ENCODE results near the gene ITGB1BP1. TPM values are rescaled to one million over a fixed set of nuclear protein-coding genes. Genes with fewer than 3 reads are reported as not detected.
A peak's percentile ranks its signal among the peaks of the same experiment; 100 is the strongest.

The ITGB1BP1 gene
- total RNA-seq, 4 donors from 2014 or later: 65.9 to 97.3 (median 89.0) TPM

- H3K27me3 ChIP-seq: no peaks in the 10 kb centered on the region
- no peaks in the 10 kb centered on the region for H3K9me3 ChIP-seq
- no peak overlapping the region for H3K4me3 ChIP-seq
- H3K27ac ChIP-seq: peak overlapping the region in 2 of 4 donors; percentile 44 to 61
- WGBS, 2 donors: 53 to 57% methylated on average over 1 of the region's 1 CpG
- DNase-seq (ENCODE audit: low spot score in 2 of 2): no peak
- TF ChIP-seq EP300 (IDR thresholded peaks at IDR 0.05) (peak; percentile 19 to 22), POLR2A (IDR thresholded peaks at IDR 0.05) (no peak)
- TF ChIP-seq, protein P1, sequence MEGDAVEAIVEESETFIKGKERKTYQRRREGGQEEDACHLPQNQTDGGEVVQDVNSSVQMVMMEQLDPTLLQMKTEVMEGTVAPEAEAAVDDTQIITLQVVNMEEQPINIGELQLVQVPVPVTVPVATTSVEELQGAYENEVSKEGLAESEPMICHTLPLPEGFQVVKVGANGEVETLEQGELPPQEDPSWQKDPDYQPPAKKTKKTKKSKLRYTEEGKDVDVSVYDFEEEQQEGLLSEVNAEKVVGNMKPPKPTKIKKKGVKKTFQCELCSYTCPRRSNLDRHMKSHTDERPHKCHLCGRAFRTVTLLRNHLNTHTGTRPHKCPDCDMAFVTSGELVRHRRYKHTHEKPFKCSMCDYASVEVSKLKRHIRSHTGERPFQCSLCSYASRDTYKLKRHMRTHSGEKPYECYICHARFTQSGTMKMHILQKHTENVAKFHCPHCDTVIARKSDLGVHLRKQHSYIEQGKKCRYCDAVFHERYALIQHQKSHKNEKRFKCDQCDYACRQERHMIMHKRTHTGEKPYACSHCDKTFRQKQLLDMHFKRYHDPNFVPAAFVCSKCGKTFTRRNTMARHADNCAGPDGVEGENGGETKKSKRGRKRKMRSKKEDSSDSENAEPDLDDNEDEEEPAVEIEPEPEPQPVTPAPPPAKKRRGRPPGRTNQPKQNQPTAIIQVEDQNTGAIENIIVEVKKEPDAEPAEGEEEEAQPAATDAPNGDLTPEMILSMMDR (IDR thresholded peaks at IDR 0.05): no peak
- H3K36me3 ChIP-seq: peaks cover 0 to 86% (median 12%) of the 10 kb centered on the region in 3 donors
- peaks cover 0 to 24% (median 2%) of the 10 kb centered on the region in 4 donors for H3K4me1 ChIP-seq
Measured at GRCh38 chr2:9440058-9440727, 16.9 kb upstream of the ITGB1BP1 start.

- peaks cover 0 to 24% (median 2%) of the 10 kb centered on the region in 4 donors for H3K4me1 ChIP-seq
- no peak for DNase-seq (ENCODE audit: low spot score in 2 of 2)
- TF ChIP-seq, protein P1 (IDR thresholded peaks at IDR 0.05): no peak
- no peak for TF ChIP-seq EP300 (IDR thresholded peaks at IDR 0.05)
- no peak for TF ChIP-seq POLR2A (IDR thresholded peaks at IDR 0.05)
- H3K36me3 ChIP-seq: peaks cover 0 to 86% (median 12%) of the 10 kb centered on the region in 3 donors
- no peaks in the 10 kb centered on the region for H3K9me3 ChIP-seq
- 94 to 100% methylated on average over 1 of the region's 1 CpG for WGBS, 2 donors
- no peaks in the 10 kb centered on the region for H3K27me3 ChIP-seq
- H3K27ac ChIP-seq: peak overlapping the region in 2 of 4 donors; percentile 44
- H3K4me3 ChIP-seq: no peak overlapping the region
Measured at GRCh38 chr2:9439536-9439935, 16.2 kb upstream of the ITGB1BP1 start.

DNA sequence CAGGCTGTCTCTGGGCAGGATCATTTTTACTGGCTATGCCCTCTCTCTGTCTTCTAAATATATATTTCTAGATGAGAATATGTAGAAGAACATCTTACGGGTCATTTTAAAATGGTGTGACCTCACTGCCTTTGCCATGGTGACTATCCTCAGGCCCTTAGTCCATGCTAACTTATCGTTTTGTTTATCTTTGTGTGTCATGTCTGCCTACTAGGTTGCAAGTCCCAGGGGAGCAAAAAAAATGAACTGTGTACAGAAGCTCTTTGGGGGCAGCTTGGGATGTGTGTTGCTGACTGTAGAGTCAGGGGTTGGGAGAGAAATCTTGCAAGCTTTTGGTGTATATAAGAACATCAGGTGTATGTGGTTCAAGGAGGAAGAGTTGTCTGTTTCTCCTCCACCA, 11.2 kb upstream of the ITGB1BP1 start:
- Histone ChIP-seq H3K9me3 (no peaks in the 10 kb centered on the region), H3K27ac (no peak overlapping the region), H3K27me3 (no peaks in the 10 kb centered on the region), H3K4me1 (peaks cover 0 to 4% (median 0%) of the 10 kb centered on the region in 4 donors), H3K36me3 (peaks cover 0 to 97% (median 8%) of the 10 kb centered on the region in 3 donors), H3K4me3 (no peak overlapping the region)
- WGBS, 2 donors: 76% methylated on average over 2 of the region's 2 CpGs
- DNase-seq (ENCODE audit: low spot score in 2 of 2): no peak
- TF ChIP-seq EP300 (IDR thresholded peaks at IDR 0.05) (no peak), POLR2A (IDR thresholded peaks at IDR 0.05) (no peak)
- TF ChIP-seq, protein P1 (IDR thresholded peaks at IDR 0.05): no peak

GRCh38 chr2:9430316-9431293, 7.3 kb upstream of the ITGB1BP1 start:
- H3K4me3 ChIP-seq: no peak overlapping the region
- no peaks in the 10 kb centered on the region for H3K9me3 ChIP-seq
- no peaks in the 10 kb centered on the region for H3K27me3 ChIP-seq
- peaks cover 0 to 67% (median 0%) of the 10 kb centered on the region in 3 donors for H3K36me3 ChIP-seq
- WGBS, 2 donors: 73 to 84% methylated on average over 2 of the region's 2 CpGs
- peaks cover 0 to 3% (median 0%) of the 10 kb centered on the region in 4 donors for H3K4me1 ChIP-seq
- TF ChIP-seq, protein P1 (IDR thresholded peaks at IDR 0.05): no peak
- TF ChIP-seq POLR2A (IDR thresholded peaks at IDR 0.05) (no peak), EP300 (IDR thresholded peaks at IDR 0.05) (no peak)
- DNase-seq (ENCODE audit: low spot score in 2 of 2): no peak
- H3K27ac ChIP-seq: no peak overlapping the region

Data from tibial nerve (tissue), 4 donors.